Activated CD4-positive, alpha-beta T cell treated with anti-CD3 and anti-CD28 coated beads, Interleukin-2, amount 10 ng/mL, durations not matched to agents 24 days and 14 days (primary cell): ENCODE data around the gene ARHGAP44. TPM values are rescaled to one million over a fixed set of nuclear protein-coding genes. Genes with fewer than 3 reads are reported as not detected.

Experiments
- DNase-seq: peaks from one replicate; pipeline ENCODE4 v3.0.0; 2022
- H3K27ac Mint-ChIP-seq: one replicate; pipeline ENCODE4 v1.8.0; 2022; ENCODE audit warnings: mild to moderate bottlenecking, mixed read lengths
- H3K27me3 Mint-ChIP-seq: one replicate; pipeline ENCODE4 v1.8.0; 2022; ENCODE audit warnings: mixed read lengths
- H3K36me3 Mint-ChIP-seq: one replicate; pipeline ENCODE4 v1.8.0; 2022; ENCODE audit warnings: low read depth, mild to moderate bottlenecking, mixed read lengths
- H3K4me1 Mint-ChIP-seq: one replicate; pipeline ENCODE4 v1.8.0; 2021; ENCODE audit warnings: mixed read lengths
- H3K4me3 Mint-ChIP-seq: one replicate; pipeline ENCODE4 v1.8.0; 2022; ENCODE audit warnings: mild to moderate bottlenecking, moderate library complexity, mixed read lengths
- H3K9me3 Mint-ChIP-seq: one replicate; pipeline ENCODE4 v1.8.0; 2021; ENCODE audit warnings: mixed read lengths
- intact Hi-C: fragments of 100-400 bp; cut with micrococcal nuclease; formaldehyde crosslinking; loops from one replicate; pipeline ENCODE4 v1.15.1; 2023
- total RNA-seq: library from RNA; stranded (reverse); gene quantifications from 2 replicates; pipeline ENCODE4 v1.2.3, GENCODE V29; 2022

ARHGAP44 gene
- total RNA-seq, 1 donor from 2014 or later = 0.49 TPM

- intact Hi-C loops = no loop called here
- DNase-seq = peak; percentile 21
- Mint-ChIP-seq H3K9me3 (peaks cover 28% of the 10 kb centered on the region), H3K27ac (no peak overlapping the region), H3K27me3 (no peaks in the 10 kb centered on the region), H3K4me1 (no peaks in the 10 kb centered on the region), H3K4me3 (no peak overlapping the region), H3K36me3 (no peaks in the 10 kb centered on the region)
These were observed 107.0 kb downstream of the ARHGAP44 start for GRCh38 chr17:12896180-12896785.

DNA sequence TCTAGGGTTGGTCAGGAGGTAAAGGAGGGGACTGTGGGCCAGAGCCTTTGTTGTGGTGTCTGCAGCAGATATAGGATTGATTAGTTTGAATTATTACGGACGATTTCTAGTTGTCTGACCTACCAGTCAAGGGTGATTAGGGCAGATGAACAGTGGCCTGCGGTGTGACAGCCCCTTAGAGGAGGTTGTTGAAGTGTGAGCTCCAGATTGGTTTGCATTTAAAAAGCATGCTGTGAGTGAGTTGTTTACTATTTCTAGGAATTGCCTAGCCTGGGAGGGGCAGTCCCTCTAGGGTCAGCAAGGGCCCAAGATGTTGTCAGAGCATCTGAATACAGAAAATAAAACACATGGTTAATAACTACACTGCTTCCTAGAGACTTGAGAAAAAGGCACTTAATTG is 108.8 kb downstream of the ARHGAP44 start:
- H3K4me3 Mint-ChIP-seq = no peak overlapping the region
- H3K9me3 Mint-ChIP-seq = peaks cover 21% of the 10 kb centered on the region
- no peaks in the 10 kb centered on the region for H3K4me1 Mint-ChIP-seq
- no peaks in the 10 kb centered on the region for H3K36me3 Mint-ChIP-seq
- no peak overlapping the region for H3K27ac Mint-ChIP-seq
- no peaks in the 10 kb centered on the region for H3K27me3 Mint-ChIP-seq
- intact Hi-C loops = no loop called here
- DNase-seq = peak; percentile 8

- DNase-seq = peak; percentile 11
- no peak overlapping the region for H3K4me3 Mint-ChIP-seq
- H3K27ac Mint-ChIP-seq = no peak overlapping the region
- no peaks in the 10 kb centered on the region for H3K4me1 Mint-ChIP-seq
- H3K27me3 Mint-ChIP-seq = no peaks in the 10 kb centered on the region
- peaks cover 11% of the 10 kb centered on the region for H3K9me3 Mint-ChIP-seq
- H3K36me3 Mint-ChIP-seq = no peaks in the 10 kb centered on the region
- intact Hi-C loops = no loop called here
These were observed 110.3 kb downstream of the ARHGAP44 start for GRCh38 chr17:12899604-12900003.

- Mint-ChIP-seq H3K4me3 (no peak overlapping the region), H3K27ac (no peak overlapping the region), H3K36me3 (no peaks in the 10 kb centered on the region), H3K4me1 (no peaks in the 10 kb centered on the region), H3K9me3 (peaks cover 8% of the 10 kb centered on the region), H3K27me3 (no peaks in the 10 kb centered on the region)
- peak; percentile 12 for DNase-seq
- intact Hi-C loops = no loop called here
These were observed 111.2 kb downstream of the ARHGAP44 start for GRCh38 chr17:12900474-12900873.

DNA sequence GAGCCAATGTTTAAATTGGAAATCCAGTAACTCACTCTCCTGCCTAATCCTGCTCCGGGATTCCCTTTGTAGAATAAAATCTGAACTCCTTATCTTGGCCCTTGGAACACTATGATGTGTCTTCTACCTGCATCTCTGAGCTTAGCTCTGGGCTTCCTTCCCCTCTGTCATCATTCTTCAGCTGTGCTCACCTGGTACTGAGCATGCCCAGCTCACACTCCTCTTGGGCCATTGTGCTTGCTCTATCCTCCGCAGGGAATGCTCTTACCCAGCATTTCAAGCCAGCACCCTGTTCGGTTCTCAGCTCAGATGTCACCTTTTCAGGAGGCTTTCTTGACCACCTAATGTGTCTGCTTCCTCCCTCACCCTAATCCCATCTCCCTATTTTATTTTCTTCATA is 112.7 kb downstream of the ARHGAP44 start:
- Mint-ChIP-seq H3K9me3 (peaks cover 10% of the 10 kb centered on the region), H3K27me3 (no peaks in the 10 kb centered on the region), H3K36me3 (no peaks in the 10 kb centered on the region)

DNA sequence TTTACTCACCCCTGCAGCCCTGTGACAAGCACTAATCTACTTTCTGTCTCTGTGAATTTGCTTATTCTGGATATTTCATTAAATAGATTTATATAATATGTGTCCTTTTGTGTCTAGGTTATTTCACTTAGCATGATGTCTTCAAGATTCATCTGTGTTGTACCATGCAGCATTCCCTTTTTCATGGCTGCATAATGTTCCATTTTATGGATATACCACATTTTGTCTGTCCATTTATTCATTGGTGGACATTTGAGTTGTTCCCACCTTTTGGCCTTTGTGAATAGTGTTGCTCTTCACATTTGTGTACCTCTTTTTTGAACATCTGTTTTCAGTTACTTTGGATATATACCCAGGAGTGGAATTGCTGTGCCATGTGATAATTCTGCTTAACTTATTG is 118.2 kb downstream of the ARHGAP44 start:
- no peak overlapping the region for H3K27ac Mint-ChIP-seq
- no peak for DNase-seq
- intact Hi-C loops = no loop called here
- no peaks in the 10 kb centered on the region for H3K27me3 Mint-ChIP-seq
- no peaks in the 10 kb centered on the region for H3K4me1 Mint-ChIP-seq
- H3K36me3 Mint-ChIP-seq = no peaks in the 10 kb centered on the region
- peaks cover 8% of the 10 kb centered on the region for H3K9me3 Mint-ChIP-seq
- no peak overlapping the region for H3K4me3 Mint-ChIP-seq

More for the DNA sequence above, 112.7 kb downstream of the ARHGAP44 start:
- no peak for DNase-seq
- Mint-ChIP-seq H3K27ac (no peak overlapping the region), H3K4me3 (no peak overlapping the region), H3K4me1 (no peaks in the 10 kb centered on the region)
- intact Hi-C loops = no loop called here

- H3K4me3 Mint-ChIP-seq = no peak overlapping the region
- H3K27me3 Mint-ChIP-seq = no peaks in the 10 kb centered on the region
- intact Hi-C loops = no loop called here
- H3K27ac Mint-ChIP-seq = no peak overlapping the region
- peaks cover 8% of the 10 kb centered on the region for H3K9me3 Mint-ChIP-seq
- no peak for DNase-seq
- no peaks in the 10 kb centered on the region for H3K4me1 Mint-ChIP-seq
- no peaks in the 10 kb centered on the region for H3K36me3 Mint-ChIP-seq
These were observed 119.7 kb downstream of the ARHGAP44 start for GRCh38 chr17:12909046-12909445.

DNA sequence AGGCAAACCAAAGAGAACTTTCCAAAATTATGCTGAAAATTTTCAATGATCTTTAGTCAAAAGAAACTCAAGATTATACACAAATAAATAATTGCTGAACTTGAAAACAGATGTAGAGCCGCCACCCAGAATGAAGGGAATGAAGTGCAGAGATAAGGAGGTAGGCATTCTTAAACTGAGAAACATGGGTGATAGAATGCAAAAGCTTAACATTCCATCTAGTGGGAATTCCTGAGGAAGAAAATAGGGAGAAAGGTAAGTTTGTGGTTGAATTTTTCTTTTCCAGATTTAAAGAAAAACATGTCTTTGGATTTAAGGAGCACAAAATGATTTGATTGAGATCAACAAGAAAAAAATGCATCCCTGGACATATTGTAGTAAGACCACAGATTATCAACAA is 120.2 kb downstream of the ARHGAP44 start:
- intact Hi-C loops = no loop called here
- H3K4me1 Mint-ChIP-seq = no peaks in the 10 kb centered on the region
- no peak for DNase-seq
- H3K4me3 Mint-ChIP-seq = no peak overlapping the region
- H3K36me3 Mint-ChIP-seq = no peaks in the 10 kb centered on the region
- no peaks in the 10 kb centered on the region for H3K27me3 Mint-ChIP-seq
- peaks cover 8% of the 10 kb centered on the region for H3K9me3 Mint-ChIP-seq
- no peak overlapping the region for H3K27ac Mint-ChIP-seq

GRCh38 chr17:12911239-12911638 is 121.9 kb downstream of the ARHGAP44 start:
- no peaks in the 10 kb centered on the region for H3K4me1 Mint-ChIP-seq
- intact Hi-C loops = no loop called here
- no peaks in the 10 kb centered on the region for H3K27me3 Mint-ChIP-seq
- H3K27ac Mint-ChIP-seq = no peak overlapping the region
- H3K4me3 Mint-ChIP-seq = no peak overlapping the region
- peaks cover 8% of the 10 kb centered on the region for H3K9me3 Mint-ChIP-seq
- no peak for DNase-seq
- no peaks in the 10 kb centered on the region for H3K36me3 Mint-ChIP-seq

- Mint-ChIP-seq H3K4me1 (no peaks in the 10 kb centered on the region), H3K27ac (no peak overlapping the region), H3K36me3 (no peaks in the 10 kb centered on the region), H3K4me3 (no peak overlapping the region), H3K9me3 (no peaks in the 10 kb centered on the region), H3K27me3 (no peaks in the 10 kb centered on the region)
- intact Hi-C loops = no loop called here
- DNase-seq = no peak
These were observed 128.1 kb downstream of the ARHGAP44 start for GRCh38 chr17:12917399-12917798.

DNA sequence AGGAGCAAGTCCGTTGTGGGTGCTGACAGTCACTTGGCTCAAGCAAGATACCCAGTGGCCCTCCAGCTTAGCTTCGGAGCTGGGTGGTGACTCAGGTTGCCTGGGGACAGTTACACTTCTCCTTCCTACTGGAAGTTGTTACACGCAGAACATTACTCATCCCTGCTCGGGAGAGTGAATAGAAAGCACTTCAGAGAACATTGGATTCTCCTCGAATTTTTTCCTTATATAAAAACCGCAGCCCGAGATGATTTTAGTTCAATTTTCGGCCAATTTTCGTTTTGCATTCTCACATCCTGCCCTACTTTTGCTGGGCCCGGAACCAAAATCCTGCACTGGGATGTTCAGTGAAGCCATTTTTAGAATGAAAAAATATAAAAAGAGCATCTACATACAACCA is 128.8 kb downstream of the ARHGAP44 start:
- Mint-ChIP-seq H3K4me3 (no peak overlapping the region), H3K27me3 (no peaks in the 10 kb centered on the region), H3K9me3 (no peaks in the 10 kb centered on the region), H3K36me3 (no peaks in the 10 kb centered on the region), H3K27ac (no peak overlapping the region), H3K4me1 (no peaks in the 10 kb centered on the region)
- intact Hi-C loops = no loop called here
- no peak for DNase-seq

DNA sequence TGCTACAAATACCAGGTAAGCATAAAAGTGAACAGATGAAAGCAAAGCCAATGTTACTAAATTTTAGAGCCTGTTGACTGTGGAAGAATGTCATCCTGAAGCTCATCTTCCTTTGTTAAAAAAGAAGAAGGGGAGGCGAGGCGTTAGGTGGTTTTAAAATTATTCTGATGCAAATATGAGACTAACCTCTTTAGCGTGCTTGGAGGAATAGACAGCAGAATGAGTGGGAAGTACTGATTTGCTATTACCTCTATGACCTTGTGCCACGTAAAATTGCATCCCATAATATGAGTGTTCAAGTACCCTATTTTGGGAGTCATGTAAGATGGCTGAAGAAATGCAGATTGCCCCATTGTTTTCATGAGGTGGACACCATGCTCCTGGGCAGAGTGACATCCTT is 132.8 kb downstream of the ARHGAP44 start:
- Mint-ChIP-seq H3K4me1 (no peaks in the 10 kb centered on the region), H3K27ac (no peak overlapping the region), H3K36me3 (no peaks in the 10 kb centered on the region), H3K27me3 (no peaks in the 10 kb centered on the region), H3K4me3 (no peak overlapping the region), H3K9me3 (peaks cover 3% of the 10 kb centered on the region)
- intact Hi-C loops = no loop called here
- DNase-seq = no peak

DNA sequence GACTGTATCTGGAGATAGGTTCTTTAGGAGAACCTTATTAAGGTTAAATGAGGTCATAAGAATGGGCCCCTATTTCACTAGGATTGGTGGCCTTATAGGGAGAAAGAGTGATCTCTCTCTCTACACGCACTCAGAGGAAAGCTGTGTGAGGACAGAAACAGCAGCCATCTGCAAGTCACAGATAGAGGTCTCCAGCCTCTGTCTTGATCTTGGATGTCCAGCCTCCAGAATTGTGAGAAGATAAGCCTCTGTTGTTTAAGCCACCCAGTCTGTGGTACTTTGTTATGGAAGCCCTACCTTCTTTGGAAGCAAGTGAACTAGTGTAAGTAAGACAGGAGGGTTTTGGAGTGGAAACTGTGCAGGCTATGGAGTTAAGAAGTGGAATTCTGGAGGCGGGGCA is 135.3 kb downstream of the ARHGAP44 start:
- Mint-ChIP-seq H3K4me3 (no peak overlapping the region), H3K4me1 (no peaks in the 10 kb centered on the region), H3K9me3 (peaks cover 3% of the 10 kb centered on the region), H3K27me3 (no peaks in the 10 kb centered on the region), H3K27ac (no peak overlapping the region), H3K36me3 (no peaks in the 10 kb centered on the region)
- DNase-seq = no peak
- intact Hi-C loops = no loop called here

- DNase-seq = no peak
- H3K9me3 Mint-ChIP-seq = peaks cover 3% of the 10 kb centered on the region
- no peak overlapping the region for H3K4me3 Mint-ChIP-seq
- intact Hi-C loops = no loop called here
- H3K27me3 Mint-ChIP-seq = no peaks in the 10 kb centered on the region
- no peak overlapping the region for H3K27ac Mint-ChIP-seq
- no peaks in the 10 kb centered on the region for H3K4me1 Mint-ChIP-seq
- H3K36me3 Mint-ChIP-seq = no peaks in the 10 kb centered on the region
These were observed 137.7 kb downstream of the ARHGAP44 start for GRCh38 chr17:12927001-12927400.
